ENCODE data around the gene FAM241B.

FAM241B gene

DNA sequence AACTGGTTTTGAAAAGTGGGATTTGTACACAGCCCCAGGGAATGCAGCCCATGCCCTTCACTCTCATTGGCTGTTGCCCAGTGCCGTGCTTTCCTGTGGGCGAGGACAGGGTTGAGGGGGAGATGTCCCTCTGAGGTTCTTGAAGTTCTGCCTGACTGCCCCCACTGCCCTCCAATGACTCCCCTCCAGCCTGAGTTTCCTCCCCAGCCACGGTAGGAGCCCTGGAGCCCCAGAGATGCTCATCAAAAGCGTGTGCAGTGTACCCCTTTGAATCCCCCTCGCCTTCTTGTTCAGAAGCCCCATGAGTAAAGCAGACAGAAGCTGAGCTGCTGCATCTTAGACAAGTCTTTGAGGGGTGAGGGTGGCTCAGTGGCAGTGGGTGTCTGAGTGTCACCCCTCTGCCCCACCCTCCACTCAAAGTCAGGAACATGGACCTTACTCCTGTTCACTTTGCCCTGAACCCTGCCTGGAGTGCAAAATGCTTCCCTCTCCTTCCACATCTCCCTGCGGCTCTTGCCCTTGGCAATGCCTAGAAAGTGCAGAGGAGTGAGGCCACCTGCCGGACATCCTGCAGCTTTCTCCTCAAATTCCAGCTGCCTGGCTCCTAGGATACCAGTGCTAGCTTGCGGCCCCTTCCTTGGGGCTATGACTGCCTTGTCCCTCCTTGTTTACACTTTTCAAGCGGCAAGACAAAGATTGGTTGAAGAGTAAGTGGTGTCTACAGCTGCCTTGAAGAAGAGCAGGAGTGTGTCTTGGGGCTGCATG is 19.9 kb downstream of the FAM241B start:
- no peak for DNase-seq (ENCODE audit: low spot score)

DNA sequence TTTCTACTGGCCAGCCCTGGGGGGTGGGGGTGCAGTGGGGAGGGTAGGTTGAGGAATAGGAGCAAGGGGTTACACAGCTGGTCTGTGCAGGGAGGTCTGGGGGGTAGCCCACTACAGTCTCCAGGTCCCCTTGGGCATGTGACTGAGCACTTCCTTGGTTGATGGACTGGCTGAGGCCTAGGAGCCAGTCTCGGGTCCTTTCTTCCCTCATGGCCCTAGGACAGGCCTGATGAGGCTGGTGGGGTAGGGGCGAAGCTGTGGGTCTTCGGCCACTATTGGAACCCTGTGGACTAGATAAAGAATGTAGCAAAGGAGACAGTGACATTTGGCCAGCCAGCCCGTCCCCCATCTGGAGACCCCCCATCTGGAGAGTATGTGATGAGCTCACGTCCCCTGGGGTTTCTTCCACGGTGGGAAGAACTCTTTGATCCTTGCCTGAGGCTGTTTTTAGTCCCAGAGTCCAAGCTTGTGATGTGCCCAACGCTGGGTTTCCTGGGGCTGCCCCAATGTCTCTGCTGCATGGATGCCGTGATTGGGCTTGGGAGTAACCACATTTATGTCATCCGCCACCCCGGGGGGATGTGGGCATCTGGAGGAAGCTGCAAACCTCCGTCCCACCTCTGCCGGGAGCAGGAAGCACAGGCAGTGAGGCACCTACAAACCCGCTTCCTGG is 20.7 kb downstream of the FAM241B start:
- no peak for DNase-seq (ENCODE audit: low spot score)

DNA sequence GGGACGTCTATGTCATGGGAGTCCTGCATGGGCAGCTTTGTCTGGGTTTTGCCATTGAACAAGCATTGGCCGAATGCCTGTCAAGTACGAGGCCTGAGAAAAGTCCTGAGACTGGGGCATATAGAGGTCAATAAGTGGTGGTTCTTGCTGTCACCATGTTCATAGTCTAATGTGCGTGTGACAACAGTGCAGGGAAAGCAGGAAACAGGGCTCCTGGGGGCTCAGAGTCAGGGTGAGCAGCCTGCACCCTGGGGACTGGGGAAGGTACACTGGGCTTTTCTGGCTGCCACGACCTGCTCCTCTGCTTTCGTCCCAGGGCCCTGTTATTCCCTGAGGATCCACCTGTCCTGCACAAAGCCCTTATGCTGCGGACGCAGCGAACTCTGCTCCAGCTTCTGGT is 21.3 kb downstream of the FAM241B start:
- no peak for DNase-seq (ENCODE audit: low spot score)

GRCh38 chr10:69652111-69652856 is 22.2 kb downstream of the FAM241B start:
- DNase-seq (ENCODE audit: low spot score), result no peak

GRCh38 chr10:69652857-69653199 is 22.8 kb downstream of the FAM241B start:
- DNase-seq (ENCODE audit: low spot score), result no peak

DNA sequence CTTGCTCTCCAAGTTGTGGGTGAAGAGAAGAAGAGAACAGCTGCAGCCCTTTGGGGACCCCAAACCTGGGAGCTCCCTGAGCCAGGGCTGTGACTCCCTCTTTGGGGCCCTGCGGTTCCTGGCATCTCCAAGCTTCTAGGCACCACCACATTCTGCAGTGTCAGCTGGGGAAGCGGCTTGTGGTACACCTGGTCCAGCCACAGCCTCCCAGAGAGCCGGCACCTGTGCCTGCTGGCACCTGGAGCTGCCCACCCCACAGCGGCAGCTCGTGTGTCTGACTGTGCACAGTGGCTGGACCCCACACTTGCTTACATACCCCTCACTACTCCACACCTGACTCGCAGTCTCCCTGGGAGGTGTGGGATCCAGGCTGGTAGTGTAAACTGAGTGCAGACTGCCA is 23.5 kb downstream of the FAM241B start:
- no peak for DNase-seq (ENCODE audit: low spot score)

GRCh38 chr10:69655124-69655867 is 25.2 kb downstream of the FAM241B start:
- no peak for DNase-seq (ENCODE audit: low spot score)

DNA sequence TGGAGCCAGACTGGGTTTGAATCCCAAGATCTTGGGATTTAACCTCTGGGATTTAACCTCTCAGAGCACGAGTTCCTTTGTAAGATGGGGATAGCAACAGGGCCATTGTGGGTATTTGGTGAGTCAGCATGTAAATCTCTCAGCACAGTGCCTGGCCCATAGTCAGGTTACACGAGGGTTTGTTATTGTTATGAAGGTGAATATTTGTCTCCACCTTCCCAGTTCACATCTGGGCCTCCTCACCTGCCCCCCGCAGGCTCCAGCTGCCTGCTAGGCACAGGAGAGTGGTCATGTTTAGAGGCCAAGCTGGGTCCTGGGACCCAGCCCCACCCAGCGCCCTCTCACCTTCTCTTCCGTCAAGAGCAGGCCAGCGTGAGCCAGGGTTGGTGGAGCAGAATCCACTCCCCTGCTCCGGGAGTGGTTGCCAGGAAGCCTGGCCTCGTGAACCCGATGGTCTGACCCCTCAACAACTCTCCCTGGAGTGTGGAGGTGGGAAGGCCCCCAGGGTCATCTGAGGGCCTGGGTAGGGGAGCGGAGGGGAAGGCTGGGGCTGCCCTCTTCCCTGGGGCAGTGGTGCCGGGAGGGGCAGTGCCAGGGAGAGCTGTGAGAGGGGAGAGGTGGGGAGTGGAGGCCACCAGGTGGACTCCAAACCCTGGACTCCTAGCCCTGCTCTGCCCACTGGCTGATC is 26.0 kb downstream of the FAM241B start:
- DNase-seq (ENCODE audit: low spot score), result no peak

DNA sequence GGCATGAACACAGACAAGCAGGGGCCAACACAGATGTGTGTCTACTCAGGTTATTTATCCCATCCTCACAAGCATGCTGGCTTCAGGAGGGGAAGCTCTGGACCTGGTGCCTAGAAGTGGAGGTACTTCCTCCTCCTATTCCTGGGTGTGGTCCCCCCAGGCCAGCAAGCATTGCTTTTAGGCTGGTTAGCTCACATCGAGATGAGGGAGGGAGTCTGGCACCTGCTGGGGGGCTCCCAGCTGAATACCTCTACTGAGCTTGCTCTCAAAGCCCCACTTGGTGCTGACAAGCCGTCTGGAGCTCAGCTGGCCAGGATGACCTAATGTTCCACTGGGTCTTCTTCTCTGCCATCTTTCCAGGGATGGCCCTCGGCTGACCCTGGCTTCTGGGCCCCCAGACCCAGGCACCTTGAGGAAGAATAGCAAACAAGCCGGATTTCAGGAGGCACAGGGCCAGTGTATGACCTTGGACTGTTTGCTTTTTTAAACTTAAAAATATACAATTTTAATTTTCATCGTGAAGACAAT is 26.8 kb downstream of the FAM241B start:
- no peak for DNase-seq (ENCODE audit: low spot score)

- DNase-seq (ENCODE audit: low spot score), result no peak
Measured at GRCh38 chr10:69657430-69657829, 27.4 kb downstream of the FAM241B start.

GRCh38 chr10:69657866-69658265 is 27.8 kb downstream of the FAM241B start:
- DNase-seq (ENCODE audit: low spot score), result no peak

GRCh38 chr10:69659241-69660038 is 29.4 kb downstream of the FAM241B start:
- DNase-seq (ENCODE audit: low spot score), result no peak

DNA sequence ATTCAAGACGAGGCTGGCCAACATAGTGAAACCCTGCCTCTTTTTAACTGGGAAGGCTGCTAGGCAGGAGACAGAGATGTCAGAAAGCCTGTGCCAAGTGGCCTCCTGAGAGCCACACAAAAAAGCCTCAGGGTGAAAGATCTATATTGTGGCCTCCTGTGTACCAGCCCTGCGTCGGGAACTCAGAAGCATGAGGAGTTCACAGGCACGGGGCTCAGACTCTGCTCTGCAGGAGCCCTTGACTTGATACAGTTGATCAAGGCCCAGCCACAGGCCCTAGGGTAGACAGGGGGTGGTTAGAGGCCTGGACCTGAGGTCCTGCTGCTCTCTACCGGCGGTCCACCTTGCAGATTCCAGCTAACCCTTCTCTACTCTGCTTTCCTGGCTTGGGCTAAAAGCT is 30.2 kb downstream of the FAM241B start:
- DNase-seq (ENCODE audit: low spot score), result no peak

DNA sequence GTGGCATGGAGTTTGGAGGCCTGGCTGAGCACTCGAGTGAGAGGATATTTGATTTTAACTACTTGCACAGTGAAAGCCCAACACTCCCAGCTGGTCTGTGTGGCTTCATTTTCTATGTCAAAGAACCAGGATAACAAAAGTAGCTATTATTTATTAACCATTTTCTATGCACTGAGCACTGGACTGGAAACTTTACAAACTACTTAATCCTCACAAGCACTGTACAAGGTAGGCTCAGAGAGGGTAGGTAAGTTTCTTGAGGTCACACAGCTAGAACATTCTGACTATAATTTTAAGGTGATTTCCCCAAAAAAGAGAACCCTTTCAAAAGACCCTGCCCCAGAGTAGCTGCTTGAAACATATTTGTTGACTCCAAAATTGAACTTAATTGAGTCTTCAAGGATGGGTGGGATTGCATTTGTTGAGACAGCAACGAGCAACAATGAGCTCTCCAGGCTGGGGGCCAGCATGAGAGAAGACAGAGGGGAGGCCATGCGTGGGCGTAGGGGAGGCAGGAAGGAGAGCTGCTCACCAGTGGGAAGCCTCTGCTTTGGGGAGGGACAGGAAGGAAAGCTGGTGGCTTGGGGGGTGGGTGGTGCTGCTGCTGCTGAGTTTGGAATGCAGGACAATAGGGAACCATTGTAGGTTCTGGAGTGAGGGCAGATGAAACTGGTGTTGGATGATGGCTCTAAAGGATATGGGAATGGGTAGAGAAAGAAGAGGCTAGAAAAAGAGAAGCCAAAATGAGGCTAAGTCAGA is 31.5 kb downstream of the FAM241B start:
- DNase-seq (ENCODE audit: low spot score), result no peak

- no peak for DNase-seq (ENCODE audit: low spot score)
Measured at GRCh38 chr10:69662173-69662877, 32.3 kb downstream of the FAM241B start.

- no peak for DNase-seq (ENCODE audit: low spot score)
Measured at GRCh38 chr10:69662901-69663300, 32.9 kb downstream of the FAM241B start.

GRCh38 chr10:69663369-69663947 is 33.4 kb downstream of the FAM241B start:
- no peak for DNase-seq (ENCODE audit: low spot score)

- no peak for DNase-seq (ENCODE audit: low spot score)
Measured at GRCh38 chr10:69665474-69666320, 35.6 kb downstream of the FAM241B start.

All from pons (tissue), 1 donor.